Right ventricle myocardium inferior (tissue), 1 donor: ENCODE data around the gene FBXW8. TPM values are rescaled to one million over a fixed set of nuclear protein-coding genes. Genes with fewer than 3 reads are reported as not detected.

ENCODE experiments used
- ATAC-seq: fragments of 200-7000 bp; cut with Tn5 transposase; one replicate; pipeline ENCODE4 v1.9.1; 2020; ENCODE audit warnings: mild to moderate bottlenecking, moderate library complexity
- DNase-seq: peaks from one replicate; pipeline ENCODE4 v3.0.0; 2021; ENCODE audit errors: missing footprints
- intact Hi-C: fragments of 100-400 bp; cut with DNase I; formaldehyde crosslinking; loops from one replicate; pipeline ENCODE4 v1.11.0; 2022
- total RNA-seq: library from RNA; stranded (reverse); fragmentation: NEBNext Ultra II Directional; extraction: Animal tissue kit (Norgen Biotek cat#: 25700); gene quantifications from one replicate; pipeline ENCODE4 v1.2.1, GENCODE V29; 2021
- donor health status: DM: no; HTN: yes; CAD: no; lungs with severe emphysema.

The FBXW8 gene
- total RNA-seq, 1 donor from 2014 or later: 5.4 TPM

GRCh38 chr12:116881877-116882507, 28.8 kb upstream of the FBXW8 start:
- intact Hi-C loops: loop anchor here (5.0 kb wide), 1 partner anchor 180 kb away; no protein-coding TSS in a partner anchor
- ATAC-seq: no peak
- no peak for DNase-seq

DNA sequence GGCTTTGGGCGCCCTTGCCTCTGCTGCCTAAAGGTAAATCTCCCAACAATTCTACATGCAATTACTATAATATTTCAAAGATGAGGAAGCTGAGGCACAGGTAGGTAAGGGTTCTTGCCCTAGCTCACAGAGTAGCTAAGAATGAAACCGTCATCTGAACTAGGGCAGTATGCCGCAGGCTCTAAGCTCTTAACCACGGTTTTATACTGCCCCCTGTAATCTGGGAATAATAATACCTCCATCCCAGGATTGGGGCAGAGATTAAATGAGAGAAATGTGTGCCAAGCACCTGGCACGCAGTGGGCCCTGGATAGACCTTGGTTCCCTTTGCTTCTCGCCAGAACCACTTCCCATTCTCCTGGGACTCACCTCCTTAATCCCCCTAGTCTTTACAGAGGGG, 28.0 kb upstream of the FBXW8 start:
- ATAC-seq (no peak), DNase-seq (no peak)
- intact Hi-C loops: loop anchor here (5.0 kb wide), 1 partner anchor 180 kb away; no protein-coding TSS in a partner anchor

DNA sequence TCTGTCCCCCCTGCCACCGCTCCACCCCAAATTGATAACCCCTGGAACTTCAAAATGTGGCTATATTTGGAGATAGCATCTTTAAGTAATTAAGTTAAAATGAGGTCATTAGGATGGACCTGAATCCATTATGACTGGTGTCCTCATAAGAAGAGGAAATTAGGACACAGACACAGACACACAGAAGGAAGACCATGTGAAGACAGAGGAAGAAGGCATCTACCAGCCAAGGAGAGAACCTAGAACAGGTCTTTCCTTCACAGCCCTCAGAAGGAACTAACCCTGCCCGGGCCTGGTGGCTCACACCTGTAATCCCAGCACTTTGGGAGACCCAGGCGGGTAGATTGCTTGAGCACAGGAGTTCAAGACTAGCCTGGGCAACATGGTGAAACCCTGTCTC, 25.9 kb upstream of the FBXW8 start:
- intact Hi-C loops: loop anchor here (5.0 kb wide), 1 partner anchor 183 kb away; no protein-coding TSS in a partner anchor
- ATAC-seq: no peak
- no peak for DNase-seq

- intact Hi-C loops: no loop called here
- no peak for ATAC-seq
- DNase-seq: no peak
Measured at GRCh38 chr12:116885491-116885890, 25.3 kb upstream of the FBXW8 start.

- intact Hi-C loops: no loop called here
- ATAC-seq (no peak), DNase-seq (no peak)
Measured at GRCh38 chr12:116887244-116887643, 23.5 kb upstream of the FBXW8 start.

- intact Hi-C loops: no loop called here
- no peak for ATAC-seq
- no peak for DNase-seq
Measured at GRCh38 chr12:116887897-116888296, 22.9 kb upstream of the FBXW8 start.

GRCh38 chr12:116890330-116890729, 20.4 kb upstream of the FBXW8 start:
- no peak for DNase-seq
- intact Hi-C loops: no loop called here
- no peak for ATAC-seq

DNA sequence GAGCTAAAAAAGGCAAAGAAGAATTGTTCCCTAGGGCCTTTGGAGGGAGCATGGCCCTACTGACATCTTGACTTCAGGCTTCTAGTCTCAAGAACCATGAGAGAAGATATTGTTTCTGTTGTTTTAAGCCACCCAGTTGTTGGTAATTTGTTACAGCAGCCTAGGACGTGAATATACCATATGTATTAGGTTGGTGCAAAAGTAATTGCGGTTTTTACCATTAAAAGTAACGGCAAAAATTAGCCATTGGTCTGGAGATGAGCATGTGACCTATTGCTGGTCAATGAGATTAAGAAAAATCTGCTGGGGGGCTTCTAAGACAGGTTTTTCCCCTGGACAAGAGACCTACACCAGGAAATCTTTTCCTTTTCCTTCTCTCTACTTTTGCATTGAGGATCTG, 19.7 kb upstream of the FBXW8 start:
- no peak for DNase-seq
- ATAC-seq: no peak
- intact Hi-C loops: no loop called here

DNA sequence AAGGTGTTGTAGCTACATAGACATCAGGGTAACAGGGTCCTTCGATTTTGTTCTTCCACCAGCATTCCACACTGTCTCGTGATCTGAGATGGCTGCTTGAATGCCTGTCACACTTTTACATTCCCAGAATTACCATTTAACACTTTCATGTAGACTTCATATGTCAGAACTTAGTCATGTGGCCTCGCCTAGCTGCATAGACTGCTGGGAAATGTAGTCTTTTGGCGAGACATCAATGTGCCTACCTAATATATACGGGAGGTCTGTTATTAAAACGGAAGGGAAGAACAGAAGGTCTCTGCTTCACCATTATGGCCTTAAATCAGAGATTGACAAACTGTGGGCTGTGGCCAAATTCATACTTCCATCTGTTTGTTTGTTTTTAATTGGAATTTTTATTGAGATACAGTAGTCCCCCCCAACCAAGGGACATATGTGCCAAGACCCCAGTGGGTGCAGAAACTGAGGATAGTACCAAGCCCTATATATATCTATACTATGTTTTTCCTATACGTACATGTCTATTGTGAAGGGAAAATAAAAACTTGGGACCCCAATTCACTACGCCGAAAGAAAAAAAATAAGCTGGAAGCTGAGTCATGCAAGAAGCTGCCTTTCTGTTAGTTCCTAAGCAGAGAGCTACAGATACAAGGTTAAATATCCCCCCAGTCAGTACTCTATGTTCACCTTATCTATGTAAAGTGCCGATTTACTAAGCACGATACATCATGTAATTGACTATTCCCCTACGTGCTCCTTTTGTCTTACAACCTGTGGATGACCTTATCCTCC, 18.2 kb upstream of the FBXW8 start:
- ATAC-seq (no peak), DNase-seq (no peak)
- intact Hi-C loops: no loop called here

DNA sequence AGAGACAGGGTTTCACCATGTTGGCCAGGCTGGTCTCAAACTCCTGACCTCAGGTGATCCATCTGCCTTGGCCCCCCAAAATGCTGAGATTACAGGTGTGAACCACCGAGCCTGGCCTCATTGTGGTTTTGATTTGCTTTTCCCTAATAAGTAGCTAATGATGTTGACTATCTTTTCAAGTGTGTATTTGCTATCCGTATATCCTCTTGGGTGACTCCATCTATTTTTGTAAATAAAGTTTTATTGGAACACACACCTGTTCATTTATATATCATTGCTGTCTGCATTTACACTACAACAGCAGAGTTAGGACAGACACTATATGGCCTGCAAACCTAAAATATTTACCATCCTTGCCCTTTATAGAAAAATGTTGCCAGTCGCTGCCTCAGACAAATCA, 15.8 kb upstream of the FBXW8 start:
- no peak for DNase-seq
- intact Hi-C loops: no loop called here
- ATAC-seq: no peak

DNA sequence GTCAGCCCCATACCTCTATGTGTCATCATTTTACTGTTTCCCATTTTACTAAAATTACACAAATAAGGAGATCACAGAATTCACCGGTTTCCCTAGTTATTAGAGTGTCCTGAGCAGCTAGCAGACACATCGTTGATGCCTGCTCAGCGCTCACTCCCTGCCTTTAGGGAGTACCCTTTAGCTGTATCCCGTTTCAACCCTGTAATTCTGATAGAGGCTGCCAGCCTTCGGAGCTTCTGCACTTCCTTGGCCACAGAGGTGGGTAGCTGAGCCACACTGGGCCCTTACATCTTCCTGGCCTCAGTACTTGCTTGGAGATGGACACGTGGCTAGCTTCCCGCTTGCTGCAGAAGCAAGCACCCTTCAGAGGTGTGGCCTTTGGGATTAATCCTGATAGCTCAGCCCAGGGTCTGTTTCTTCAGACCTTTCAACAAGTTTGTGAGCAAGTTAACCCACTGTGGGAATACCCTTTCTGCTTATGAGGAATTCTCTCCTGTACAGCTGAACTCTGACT, 14.3 kb upstream of the FBXW8 start:
- intact Hi-C loops: no loop called here
- DNase-seq: no peak
- no peak for ATAC-seq

- no peak for DNase-seq
- no peak for ATAC-seq
- intact Hi-C loops: no loop called here
Measured at GRCh38 chr12:116897476-116897875, 13.3 kb upstream of the FBXW8 start.

- no peak for ATAC-seq
- DNase-seq: no peak
- intact Hi-C loops: no loop called here
Measured at GRCh38 chr12:116898669-116899068, 12.1 kb upstream of the FBXW8 start.

DNA sequence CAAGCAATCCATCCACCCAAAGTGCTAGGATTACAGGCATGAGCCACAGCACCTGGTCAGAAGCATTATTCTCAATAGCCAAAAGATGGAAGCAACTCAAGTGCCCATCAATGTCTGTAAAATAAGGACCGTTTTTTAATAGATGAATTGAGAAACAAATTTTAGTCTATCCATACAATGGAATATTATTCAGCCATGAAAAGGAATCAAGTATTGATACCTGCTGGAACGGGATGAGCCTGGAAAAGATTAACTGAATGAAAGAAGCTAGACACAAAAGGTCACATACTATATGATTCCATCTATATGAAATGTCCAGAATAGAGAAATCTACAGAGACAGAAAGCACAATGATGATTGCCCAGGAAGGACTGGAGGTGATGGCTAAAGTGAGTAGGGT, 9.1 kb upstream of the FBXW8 start:
- intact Hi-C loops: no loop called here
- ATAC-seq: no peak
- DNase-seq: no peak

DNA sequence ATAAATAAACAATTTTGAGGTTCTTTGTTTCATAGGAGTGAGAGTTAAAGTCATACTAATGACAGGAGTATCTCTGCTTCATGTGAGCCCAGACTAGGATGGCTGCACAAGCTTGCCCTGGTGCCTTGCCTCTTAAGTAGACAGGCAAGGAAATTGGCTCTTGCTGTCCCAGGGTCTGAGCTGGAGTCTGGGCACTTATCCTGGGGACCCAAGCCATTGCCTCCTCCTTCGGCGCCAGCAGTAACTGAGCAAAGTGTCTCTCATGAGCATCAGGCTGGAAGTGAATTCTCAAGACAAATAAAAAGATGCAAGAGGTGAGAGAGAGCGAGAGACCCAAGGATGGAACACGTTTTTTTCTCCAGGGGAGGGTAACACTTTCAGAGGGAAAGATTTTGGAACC, 6.9 kb upstream of the FBXW8 start:
- intact Hi-C loops: no loop called here
- DNase-seq (no peak), ATAC-seq (no peak)

GRCh38 chr12:116906285-116906684, 4.5 kb upstream of the FBXW8 start:
- ATAC-seq (no peak), DNase-seq (no peak)
- intact Hi-C loops: no loop called here

DNA sequence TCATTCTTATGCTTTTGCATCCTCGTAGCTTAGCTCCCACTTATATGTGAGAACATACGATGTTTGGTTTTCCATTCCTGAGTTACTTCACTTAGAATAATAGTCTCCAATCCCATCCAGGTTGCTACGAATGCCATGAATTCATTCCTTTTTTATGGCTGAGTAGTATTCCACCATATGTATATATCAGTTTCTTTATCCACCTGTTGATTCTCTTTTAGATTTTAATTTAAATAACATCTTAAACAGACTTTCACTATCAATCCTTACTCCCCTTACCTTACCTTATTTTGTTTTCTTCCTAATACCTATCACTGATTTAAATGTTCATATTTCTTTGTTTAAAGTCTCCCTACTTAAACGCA, 488 bp upstream of the FBXW8 start:
- intact Hi-C loops: no loop called here
- no peak for DNase-seq
- ATAC-seq: no peak

- intact Hi-C loops: no loop called here
- ATAC-seq (no peak), DNase-seq (no peak)
Measured at GRCh38 chr12:116915326-116915725, 4.6 kb downstream of the FBXW8 start.

GRCh38 chr12:116916122-116916521, 5.4 kb downstream of the FBXW8 start:
- ATAC-seq (no peak), DNase-seq (no peak)
- intact Hi-C loops: no loop called here

GRCh38 chr12:116916714-116917114, 6.0 kb downstream of the FBXW8 start:
- ATAC-seq (peak; percentile 53), DNase-seq (no peak)
- intact Hi-C loops: no loop called here
